GM18505 (cell line): ENCODE data around the gene RNF144A.
"Not testable (repeated sequence)": the region's sequence is repeated elsewhere in the genome, so short reads cannot be mapped to it uniquely, and the experiment has no call there.

Source experiments
- ATAC-seq: cut with Tn5 transposase; IDR thresholded peaks from one replicate; pipeline ENCODE4 v1.9.1; 2021; ENCODE audit not compliant: unreplicated experiment
- POLR2A ChIP-seq: IDR thresholded peaks from 4 replicates; pipeline ENCODE4 v1.6.1; 2011; ENCODE audit warnings: borderline replicate concordance; ENCODE audit not compliant: insufficient read depth, insufficient read length; ENCODE audit errors: extremely low read depth

RNF144A gene

GRCh38 chr2:6885968-6886367 lies 31.2 kb upstream of the RNF144A start:
- no peak for TF ChIP-seq POLR2A
- ATAC-seq = no peak

GRCh38 chr2:6887751-6888192 lies 29.4 kb upstream of the RNF144A start:
- TF ChIP-seq POLR2A = no peak
- ATAC-seq = no peak

GRCh38 chr2:6888724-6889123 lies 28.5 kb upstream of the RNF144A start:
- ATAC-seq = no peak
- TF ChIP-seq POLR2A = no peak

- no peak for TF ChIP-seq POLR2A
- no peak for ATAC-seq
These were observed 23.2 kb upstream of the RNF144A start for GRCh38 chr2:6893876-6894482.

GRCh38 chr2:6896930-6897759 lies 20.1 kb upstream of the RNF144A start:
- ATAC-seq = no peak
- TF ChIP-seq POLR2A = no peak

GRCh38 chr2:6902581-6902980 lies 14.6 kb upstream of the RNF144A start:
- ATAC-seq = not testable (repeated sequence)

GRCh38 chr2:6905668-6906067 lies 11.5 kb upstream of the RNF144A start:
- no peak for ATAC-seq
- no peak for TF ChIP-seq POLR2A

- no peak for TF ChIP-seq POLR2A
- ATAC-seq = no peak
These were observed 11.0 kb upstream of the RNF144A start for GRCh38 chr2:6906165-6906741.

- no peak for TF ChIP-seq POLR2A
These were observed 8.9 kb upstream of the RNF144A start for GRCh38 chr2:6908291-6908690.

GRCh38 chr2:6909431-6910385 lies 7.5 kb upstream of the RNF144A start:
- TF ChIP-seq POLR2A = no peak
- ATAC-seq = peak; percentile 97

More at GRCh38 chr2:6908291-6908690, 8.9 kb upstream of the RNF144A start:
- no peak for ATAC-seq

GRCh38 chr2:6911721-6912120 lies 5.5 kb upstream of the RNF144A start:
- TF ChIP-seq POLR2A = no peak
- ATAC-seq = no peak

GRCh38 chr2:6913415-6914157 lies 3.6 kb upstream of the RNF144A start:
- no peak for ATAC-seq
- no peak for TF ChIP-seq POLR2A
